ENCODE data around the gene DNAJC21. TPM values are rescaled to one million over a fixed set of nuclear protein-coding genes. Genes with fewer than 3 reads are reported as not detected.

Gene DNAJC21
- polyA plus RNA-seq, 1 donor = 44.5 TPM

- WGBS (ENCODE audit: insufficient coverage, low lambda C conversion rate) = no CpG with 5 or more reads among the region's 3 CpGs
- Histone ChIP-seq H3K4me1 (ENCODE audit: control insufficient read depth, insufficient read depth, low read length) (peaks cover 5% of the 10 kb centered on the region), H3K4me3 (ENCODE audit: low read length) (no peak overlapping the region), H3K9me3 (ENCODE audit: control insufficient read depth, low read depth, low read length) (no peaks in the 10 kb centered on the region), H3K36me3 (ENCODE audit: control insufficient read depth, insufficient read depth, low read length) (no peaks in the 10 kb centered on the region), H3K27me3 (ENCODE audit: control insufficient read depth, insufficient read depth, low read length) (no peaks in the 10 kb centered on the region), H3K27ac (ENCODE audit: low read length) (no peak overlapping the region)
- peak; percentile 58 to 67 for DNase-seq
Observed at GRCh38 chr5:34898258-34898895, 31.0 kb upstream of the DNAJC21 start.

GRCh38 chr5:34899066-34899465 lies 30.3 kb upstream of the DNAJC21 start:
- no peak for DNase-seq
- Histone ChIP-seq H3K36me3 (ENCODE audit: control insufficient read depth, insufficient read depth, low read length) (no peaks in the 10 kb centered on the region), H3K4me3 (ENCODE audit: low read length) (no peak overlapping the region), H3K9me3 (ENCODE audit: control insufficient read depth, low read depth, low read length) (no peaks in the 10 kb centered on the region), H3K4me1 (ENCODE audit: control insufficient read depth, insufficient read depth, low read length) (peaks cover 5% of the 10 kb centered on the region), H3K27me3 (ENCODE audit: control insufficient read depth, insufficient read depth, low read length) (no peaks in the 10 kb centered on the region), H3K27ac (ENCODE audit: low read length) (no peak overlapping the region)
- WGBS (ENCODE audit: insufficient coverage, low lambda C conversion rate) = 100% methylated on average over 1 of the region's 2 CpGs

- no CpG with 5 or more reads among the region's 6 CpGs for WGBS (ENCODE audit: insufficient coverage, low lambda C conversion rate)
Observed at GRCh38 chr5:34900652-34901051, 28.7 kb upstream of the DNAJC21 start.

GRCh38 chr5:34903260-34903659 lies 26.1 kb upstream of the DNAJC21 start:
- Histone ChIP-seq H3K4me1 (ENCODE audit: control insufficient read depth, insufficient read depth, low read length) (no peaks in the 10 kb centered on the region), H3K27ac (ENCODE audit: low read length) (no peak overlapping the region), H3K9me3 (ENCODE audit: control insufficient read depth, low read depth, low read length) (no peaks in the 10 kb centered on the region), H3K4me3 (ENCODE audit: low read length) (no peak overlapping the region), H3K36me3 (ENCODE audit: control insufficient read depth, insufficient read depth, low read length) (peaks cover 5% of the 10 kb centered on the region), H3K27me3 (ENCODE audit: control insufficient read depth, insufficient read depth, low read length) (no peaks in the 10 kb centered on the region)
- no CpG with 5 or more reads among the region's 1 CpG for WGBS (ENCODE audit: insufficient coverage, low lambda C conversion rate)
- DNase-seq = no peak

More at GRCh38 chr5:34900652-34901051, 28.7 kb upstream of the DNAJC21 start:
- peaks cover 5% of the 10 kb centered on the region for H3K4me1 ChIP-seq (ENCODE audit: control insufficient read depth, insufficient read depth, low read length)
- no peak overlapping the region for H3K4me3 ChIP-seq (ENCODE audit: low read length)
- no peak overlapping the region for H3K27ac ChIP-seq (ENCODE audit: low read length)
- H3K27me3 ChIP-seq (ENCODE audit: control insufficient read depth, insufficient read depth, low read length) = no peaks in the 10 kb centered on the region
- H3K9me3 ChIP-seq (ENCODE audit: control insufficient read depth, low read depth, low read length) = no peaks in the 10 kb centered on the region
- H3K36me3 ChIP-seq (ENCODE audit: control insufficient read depth, insufficient read depth, low read length) = peaks cover 2% of the 10 kb centered on the region
- DNase-seq = no peak

GRCh38 chr5:34905564-34905963 lies 23.8 kb upstream of the DNAJC21 start:
- H3K36me3 ChIP-seq (ENCODE audit: control insufficient read depth, insufficient read depth, low read length) = peaks cover 12% of the 10 kb centered on the region
- DNase-seq = no peak
- no peaks in the 10 kb centered on the region for H3K27me3 ChIP-seq (ENCODE audit: control insufficient read depth, insufficient read depth, low read length)
- H3K9me3 ChIP-seq (ENCODE audit: control insufficient read depth, low read depth, low read length) = no peaks in the 10 kb centered on the region
- no peak overlapping the region for H3K4me3 ChIP-seq (ENCODE audit: low read length)
- WGBS (ENCODE audit: insufficient coverage, low lambda C conversion rate) = 94% methylated on average over 2 of the region's 2 CpGs
- H3K27ac ChIP-seq (ENCODE audit: low read length) = no peak overlapping the region
- no peaks in the 10 kb centered on the region for H3K4me1 ChIP-seq (ENCODE audit: control insufficient read depth, insufficient read depth, low read length)

- no peak overlapping the region for H3K27ac ChIP-seq (ENCODE audit: low read length)
- no peaks in the 10 kb centered on the region for H3K9me3 ChIP-seq (ENCODE audit: control insufficient read depth, low read depth, low read length)
- no peaks in the 10 kb centered on the region for H3K27me3 ChIP-seq (ENCODE audit: control insufficient read depth, insufficient read depth, low read length)
- peaks cover 18% of the 10 kb centered on the region for H3K36me3 ChIP-seq (ENCODE audit: control insufficient read depth, insufficient read depth, low read length)
- 93% methylated on average over 2 of the region's 2 CpGs for WGBS (ENCODE audit: insufficient coverage, low lambda C conversion rate)
- H3K4me3 ChIP-seq (ENCODE audit: low read length) = no peak overlapping the region
- H3K4me1 ChIP-seq (ENCODE audit: control insufficient read depth, insufficient read depth, low read length) = peaks cover 11% of the 10 kb centered on the region
- no peak for DNase-seq
Observed at GRCh38 chr5:34913072-34913471, 16.3 kb upstream of the DNAJC21 start.

- peak; percentile 42 to 71 for DNase-seq
- H3K4me1 ChIP-seq (ENCODE audit: control insufficient read depth, insufficient read depth, low read length) = peaks cover 11% of the 10 kb centered on the region
- no peaks in the 10 kb centered on the region for H3K27me3 ChIP-seq (ENCODE audit: control insufficient read depth, insufficient read depth, low read length)
- no peaks in the 10 kb centered on the region for H3K9me3 ChIP-seq (ENCODE audit: control insufficient read depth, low read depth, low read length)
- H3K36me3 ChIP-seq (ENCODE audit: control insufficient read depth, insufficient read depth, low read length) = peaks cover 17% of the 10 kb centered on the region
- H3K4me3 ChIP-seq (ENCODE audit: low read length) = peak overlapping the region; percentile 100
- H3K27ac ChIP-seq (ENCODE audit: low read length) = peak overlapping the region; percentile 92
- no CpG with 5 or more reads among the region's 20 CpGs for WGBS (ENCODE audit: insufficient coverage, low lambda C conversion rate)
Observed at GRCh38 chr5:34914671-34915138, 14.7 kb upstream of the DNAJC21 start.

- Histone ChIP-seq H3K9me3 (ENCODE audit: control insufficient read depth, low read depth, low read length) (no peaks in the 10 kb centered on the region), H3K27me3 (ENCODE audit: control insufficient read depth, insufficient read depth, low read length) (no peaks in the 10 kb centered on the region), H3K36me3 (ENCODE audit: control insufficient read depth, insufficient read depth, low read length) (peaks cover 14% of the 10 kb centered on the region), H3K4me1 (ENCODE audit: control insufficient read depth, insufficient read depth, low read length) (peaks cover 11% of the 10 kb centered on the region), H3K4me3 (ENCODE audit: low read length) (peak within 1 kb of the TSS; percentile 100), H3K27ac (ENCODE audit: low read length) (peak within 1 kb of the TSS; percentile 92)
- peak; percentile 97 to 98 for DNase-seq
- WGBS (ENCODE audit: insufficient coverage, low lambda C conversion rate) = no CpG with 5 or more reads among the region's 67 CpGs
Observed at GRCh38 chr5:34915139-34915855, 14.1 kb upstream of the DNAJC21 start, which contains the start of the genes BRIX1 and RAD1. BRIX1 (plus strand) TSS chr5:34915711; CDS start chr5:34915739, 28 bp downstream. RAD1 (minus strand) TSS chr5:34915504; CDS start chr5:34914892, 612 bp downstream.

GRCh38 chr5:34915856-34916192 lies 13.5 kb upstream of the DNAJC21 start:
- H3K36me3 ChIP-seq (ENCODE audit: control insufficient read depth, insufficient read depth, low read length) = peaks cover 18% of the 10 kb centered on the region
- H3K27me3 ChIP-seq (ENCODE audit: control insufficient read depth, insufficient read depth, low read length) = no peaks in the 10 kb centered on the region
- H3K4me1 ChIP-seq (ENCODE audit: control insufficient read depth, insufficient read depth, low read length) = peaks cover 11% of the 10 kb centered on the region
- no peak for DNase-seq
- no CpG with 5 or more reads among the region's 20 CpGs for WGBS (ENCODE audit: insufficient coverage, low lambda C conversion rate)
- H3K9me3 ChIP-seq (ENCODE audit: control insufficient read depth, low read depth, low read length) = no peaks in the 10 kb centered on the region
- peak overlapping the region; percentile 92 for H3K27ac ChIP-seq (ENCODE audit: low read length)
- H3K4me3 ChIP-seq (ENCODE audit: low read length) = peak overlapping the region; percentile 100

GRCh38 chr5:34916518-34916917 lies 12.8 kb upstream of the DNAJC21 start:
- Histone ChIP-seq H3K9me3 (ENCODE audit: control insufficient read depth, low read depth, low read length) (no peaks in the 10 kb centered on the region), H3K4me3 (ENCODE audit: low read length) (peak overlapping the region; percentile 100), H3K4me1 (ENCODE audit: control insufficient read depth, insufficient read depth, low read length) (peaks cover 11% of the 10 kb centered on the region), H3K27ac (ENCODE audit: low read length) (no peak overlapping the region), H3K36me3 (ENCODE audit: control insufficient read depth, insufficient read depth, low read length) (peaks cover 15% of the 10 kb centered on the region), H3K27me3 (ENCODE audit: control insufficient read depth, insufficient read depth, low read length) (no peaks in the 10 kb centered on the region)
- 20% methylated on average over 1 of the region's 6 CpGs for WGBS (ENCODE audit: insufficient coverage, low lambda C conversion rate)
- no peak for DNase-seq

Data from large intestine (tissue), 3 donors.